T-helper 1 cell (primary cell): Measurements from ENCODE around the gene OCA2.

Source experiments
- DNase-seq, 5 donors: peaks; one replicate each; pipeline ENCODE4 v3.0.0-alpha.2; 2012 to 2020

The OCA2 gene

DNA sequence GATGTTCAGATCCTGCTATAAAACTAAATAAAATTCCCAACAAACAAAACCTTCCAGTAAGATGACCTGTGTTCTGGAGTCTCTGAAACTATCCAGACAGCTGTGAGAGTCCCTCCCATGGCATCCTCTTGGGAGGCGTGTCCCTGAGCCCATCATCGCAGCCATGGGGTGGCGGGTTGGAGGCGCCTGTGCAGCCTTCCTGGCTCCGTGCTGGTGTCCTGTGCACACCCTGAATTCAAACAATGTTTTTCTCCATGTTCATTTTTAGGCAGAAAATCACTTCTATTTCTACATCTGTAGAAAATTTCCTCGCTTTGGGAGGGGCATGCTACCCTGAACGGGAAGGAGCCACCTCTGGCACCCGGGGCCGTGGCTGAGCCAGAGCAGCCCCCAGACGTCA is 19.4 kb upstream of the OCA2 start:
- no peak for DNase-seq

DNA sequence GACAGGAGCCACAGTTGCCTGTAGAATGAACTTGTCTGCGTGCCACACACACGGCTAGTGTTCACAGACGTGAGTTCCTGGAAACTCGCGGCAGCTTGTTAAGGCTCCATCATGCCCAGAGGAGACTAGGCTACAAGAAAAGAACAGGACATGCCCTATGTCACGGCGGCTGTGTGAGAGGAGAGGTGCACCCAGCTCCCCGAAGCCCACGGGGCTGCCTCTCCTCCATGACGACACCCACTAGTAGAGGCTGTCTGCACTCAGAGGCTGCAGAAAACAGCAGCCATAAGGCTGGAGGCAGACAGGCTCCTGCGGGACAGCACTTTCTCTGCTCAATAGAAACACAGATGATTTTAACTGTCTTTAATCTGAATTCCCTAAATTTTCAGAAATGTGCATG is 19.0 kb upstream of the OCA2 start:
- DNase-seq: no peak

DNA sequence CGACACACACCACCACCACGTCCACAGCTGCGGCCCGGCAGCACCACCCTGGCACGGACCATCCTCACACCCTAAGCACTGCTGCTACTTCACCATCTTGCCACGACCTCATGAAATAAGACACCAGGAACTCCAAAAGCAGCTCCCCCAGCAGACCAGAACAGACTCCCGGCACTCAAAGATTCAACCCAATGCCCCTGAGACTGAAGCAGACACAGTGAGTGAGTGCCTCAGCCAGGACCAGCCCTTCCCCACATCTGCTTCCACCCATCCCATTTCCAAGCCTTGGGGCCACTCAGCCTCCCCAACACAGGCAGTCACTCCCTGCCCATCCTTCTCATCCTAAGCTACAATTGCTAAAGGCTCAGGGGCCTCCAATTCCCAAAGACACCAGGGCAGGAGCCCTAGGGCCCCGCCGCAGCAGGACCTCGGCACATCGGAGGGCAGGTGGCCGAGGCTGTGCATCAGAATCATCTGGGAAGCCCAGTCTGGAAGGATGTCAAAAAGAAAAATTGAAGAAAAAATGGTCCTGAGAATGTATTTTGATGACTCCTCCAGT is 18.4 kb upstream of the OCA2 start:
- DNase-seq: no peak

DNA sequence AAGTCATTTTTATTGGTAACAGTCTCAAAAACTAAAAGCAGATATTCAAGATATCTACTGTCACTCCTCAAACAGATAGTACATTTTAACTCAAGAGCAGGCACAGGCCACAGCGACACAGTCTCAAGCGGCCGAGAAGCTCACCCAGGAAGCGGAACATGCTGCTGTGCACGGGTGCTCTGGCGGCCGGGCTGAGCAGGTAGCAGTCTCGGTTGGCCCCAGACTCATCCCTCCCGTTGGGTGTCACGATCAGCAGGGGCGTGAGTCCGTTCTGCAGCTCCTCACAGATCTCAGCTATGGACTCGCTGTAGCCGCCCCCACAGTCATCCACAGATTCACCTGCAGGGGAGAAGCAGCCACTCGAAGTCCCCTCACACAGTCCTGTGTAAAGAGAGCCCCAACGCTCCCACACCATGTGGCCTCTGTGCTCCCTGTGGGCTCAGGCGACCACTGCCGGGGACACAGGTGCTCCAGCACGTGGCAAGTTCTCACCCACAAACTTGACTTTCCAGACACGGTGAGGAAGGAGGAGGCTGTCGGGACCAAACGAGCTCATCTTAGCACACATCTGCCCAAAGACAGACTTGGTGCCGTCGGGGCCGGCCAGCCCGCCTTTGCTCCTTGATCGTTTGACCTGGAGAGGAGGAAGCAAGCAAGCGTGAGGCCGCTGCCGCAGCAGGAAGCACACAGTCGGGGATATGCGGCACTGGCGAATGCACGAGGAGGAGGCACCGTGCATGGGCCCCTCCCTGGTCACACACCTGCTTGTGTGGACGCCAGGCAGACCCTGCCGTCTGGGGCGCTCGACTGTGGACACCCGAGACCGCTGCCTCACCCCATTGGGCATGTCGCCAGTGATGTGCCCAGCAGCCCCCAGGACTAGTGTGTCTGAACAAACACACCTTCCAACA is 17.7 kb upstream of the OCA2 start:
- no peak for DNase-seq

DNA sequence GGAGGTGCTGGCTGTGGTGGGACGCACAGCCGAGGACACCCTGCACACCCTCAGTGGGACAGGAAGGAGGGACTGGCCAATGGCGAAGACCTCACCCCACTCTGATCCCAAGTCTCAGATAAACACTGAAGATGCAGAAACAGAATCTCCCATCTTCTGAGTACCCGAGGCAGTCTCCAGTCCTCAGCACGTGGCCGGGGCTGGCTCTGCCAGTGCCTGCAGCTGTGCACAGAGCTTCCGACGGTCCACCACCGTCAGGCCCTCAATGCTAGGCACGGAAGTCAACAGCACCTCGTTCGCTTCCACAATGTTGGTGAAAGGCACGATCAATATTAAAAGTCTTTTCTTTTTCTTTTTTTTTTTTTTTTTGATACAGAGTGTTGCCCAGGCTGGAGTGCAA is 16.8 kb upstream of the OCA2 start:
- DNase-seq: no peak

DNA sequence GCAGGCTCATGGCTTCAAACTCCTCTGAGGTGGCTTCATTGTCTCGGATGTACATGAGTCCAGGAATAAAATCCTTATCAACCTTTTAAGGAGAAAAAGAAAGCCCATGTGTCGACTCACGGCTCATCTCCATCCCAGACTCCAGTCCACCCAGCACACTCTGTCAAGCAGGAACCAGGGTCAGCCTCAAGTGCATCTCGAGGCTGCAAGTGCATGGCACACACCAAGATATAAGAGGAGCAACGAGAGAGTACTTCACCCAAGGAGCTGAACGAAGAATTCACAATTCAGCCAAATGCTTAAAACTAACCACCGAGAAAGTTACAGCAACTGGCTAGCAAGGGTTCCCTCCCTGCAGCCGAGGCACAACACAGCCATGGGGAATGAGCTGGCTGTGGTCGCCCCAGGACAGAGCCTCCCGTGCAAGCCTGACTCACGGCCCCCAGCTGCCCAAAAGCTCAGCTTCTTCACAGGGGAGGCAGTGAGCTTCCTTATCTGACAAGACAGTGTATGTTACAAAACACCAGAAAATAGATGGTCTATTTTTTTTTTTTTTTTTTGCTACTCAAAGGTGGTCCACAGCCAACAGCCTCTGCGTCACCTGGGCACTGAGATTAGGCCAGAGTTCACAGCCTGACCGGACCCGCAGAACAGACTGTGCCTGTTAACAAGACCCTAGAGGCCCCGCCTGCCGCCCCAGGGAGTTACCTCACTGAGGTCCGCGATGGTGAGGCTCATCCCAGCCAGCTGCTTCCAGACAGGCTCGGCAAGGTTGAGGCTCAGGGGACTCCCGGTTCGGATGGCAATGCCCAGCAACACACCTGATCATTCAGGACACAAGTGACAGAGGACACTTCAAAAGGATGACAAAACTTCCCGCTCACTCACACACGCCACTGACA is 15.9 kb upstream of the OCA2 start:
- no peak for DNase-seq

DNA sequence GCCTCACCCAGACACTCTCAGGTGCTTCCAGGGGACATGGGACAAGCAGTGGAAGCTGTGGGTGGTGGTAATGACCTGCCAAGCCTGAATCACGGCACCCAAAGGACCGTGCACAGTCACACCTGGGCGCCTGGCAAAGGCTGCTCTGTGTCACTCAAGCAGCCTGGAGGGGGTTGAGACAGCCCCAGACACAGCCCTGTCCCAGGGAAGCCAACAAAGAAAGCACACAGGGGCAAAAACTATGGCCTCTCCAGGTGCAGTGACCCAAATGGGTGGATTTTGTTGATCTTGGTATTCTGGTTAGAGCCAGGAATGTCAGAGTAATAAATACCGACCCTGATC is 15.0 kb upstream of the OCA2 start:
- DNase-seq: no peak

DNA sequence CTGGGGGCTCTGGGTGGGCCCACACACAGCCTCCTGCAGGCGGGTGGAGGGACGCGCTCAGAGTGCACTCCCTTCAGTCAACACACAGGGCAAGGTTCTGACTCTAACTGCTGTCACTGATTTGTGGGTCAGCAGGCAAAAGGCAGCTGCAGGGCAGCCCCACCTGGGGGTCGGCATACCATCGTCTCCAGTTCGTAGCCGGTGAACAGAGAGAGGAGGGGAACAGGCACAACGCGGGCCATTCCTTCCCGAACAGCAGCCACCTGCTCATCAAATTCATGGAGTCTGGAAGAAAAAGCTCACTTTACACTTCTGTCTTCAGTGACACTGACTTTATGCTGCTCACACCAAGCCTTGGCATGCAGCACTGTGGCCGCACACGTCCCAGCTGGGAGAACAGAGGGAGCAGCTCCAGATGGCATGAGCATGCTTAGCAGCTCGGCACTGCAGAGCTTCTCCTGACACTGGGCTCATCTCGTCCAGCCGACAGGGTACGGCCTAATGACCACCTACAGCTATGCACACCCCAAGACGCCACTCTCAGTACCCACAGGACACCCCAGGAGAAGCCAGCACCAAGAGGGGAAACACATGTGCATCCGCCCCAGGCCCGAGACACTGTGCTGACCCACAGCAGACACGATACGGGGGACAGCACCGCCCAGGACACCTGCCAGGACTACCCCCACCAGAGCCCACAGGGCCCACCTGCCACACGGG is 14.4 kb upstream of the OCA2 start:
- DNase-seq: no peak

DNA sequence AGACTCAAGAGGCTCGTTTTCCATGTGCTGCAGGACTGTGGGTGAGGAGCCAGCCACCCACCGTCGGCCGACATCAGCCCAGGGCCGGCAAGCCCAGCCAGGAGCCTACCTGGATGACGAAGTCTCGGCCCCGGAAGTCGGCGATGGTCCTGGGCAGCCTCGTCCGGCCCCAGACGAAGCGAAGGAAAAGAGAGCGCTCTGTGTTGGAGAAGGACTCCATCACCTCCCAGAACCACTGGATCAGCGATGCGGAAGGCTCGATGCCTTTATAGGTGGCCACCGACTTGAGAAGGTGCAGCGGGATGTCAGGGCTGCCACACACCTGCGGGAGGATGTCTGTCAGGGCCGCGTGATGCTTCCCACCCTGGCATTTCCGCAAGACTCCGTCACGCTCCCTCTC is 13.8 kb upstream of the OCA2 start:
- no peak for DNase-seq

DNA sequence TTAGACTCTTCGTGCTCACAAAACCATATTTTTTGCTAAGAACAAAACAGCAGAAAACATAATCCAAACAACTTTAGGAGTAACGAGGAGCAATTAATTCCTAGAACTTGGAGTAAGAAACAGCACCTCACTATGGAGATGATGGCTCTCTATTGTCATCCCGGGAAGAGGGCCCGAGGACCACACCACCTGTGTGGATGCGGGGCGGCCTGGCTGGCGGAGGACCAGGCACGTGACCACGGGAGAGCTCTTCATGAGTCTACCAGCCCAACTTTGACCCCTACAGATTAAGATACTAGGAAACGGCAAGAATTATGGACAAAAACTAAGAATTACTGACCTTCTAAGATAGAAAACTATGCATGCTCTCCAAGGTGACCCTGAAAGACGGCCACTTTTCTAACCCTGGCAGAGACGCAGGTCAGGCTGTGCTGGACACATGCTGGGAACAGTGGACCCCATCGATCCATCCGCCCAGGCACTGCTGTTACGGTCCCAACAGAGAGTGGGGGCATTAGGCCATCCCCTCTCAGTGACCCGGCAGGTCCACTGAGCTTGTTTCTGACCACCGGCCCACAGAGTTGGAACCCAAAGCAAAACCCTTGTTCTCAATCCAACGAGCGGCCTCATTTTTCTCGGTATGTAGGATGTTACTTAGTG is 13.1 kb upstream of the OCA2 start:
- DNase-seq: no peak

DNA sequence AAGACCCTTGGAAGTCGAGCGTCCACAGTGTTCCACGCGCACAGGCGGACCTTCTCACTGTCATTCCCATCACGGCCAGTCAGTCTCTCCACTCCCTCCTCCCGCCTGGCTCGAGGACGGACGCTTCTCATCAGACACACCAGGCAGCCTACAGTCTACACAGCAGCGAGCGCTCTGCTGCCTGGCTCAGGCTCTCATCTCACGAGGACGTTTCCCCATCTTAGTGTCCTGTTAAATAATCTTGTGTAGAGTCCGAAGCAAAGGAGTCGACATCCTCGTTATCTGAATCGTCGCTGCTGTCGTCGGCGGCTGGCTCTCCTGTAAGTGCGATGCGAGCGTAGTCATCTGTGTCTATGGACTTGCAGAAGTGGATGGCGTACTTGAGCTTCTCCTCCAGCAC is 12.4 kb upstream of the OCA2 start:
- DNase-seq: no peak

DNA sequence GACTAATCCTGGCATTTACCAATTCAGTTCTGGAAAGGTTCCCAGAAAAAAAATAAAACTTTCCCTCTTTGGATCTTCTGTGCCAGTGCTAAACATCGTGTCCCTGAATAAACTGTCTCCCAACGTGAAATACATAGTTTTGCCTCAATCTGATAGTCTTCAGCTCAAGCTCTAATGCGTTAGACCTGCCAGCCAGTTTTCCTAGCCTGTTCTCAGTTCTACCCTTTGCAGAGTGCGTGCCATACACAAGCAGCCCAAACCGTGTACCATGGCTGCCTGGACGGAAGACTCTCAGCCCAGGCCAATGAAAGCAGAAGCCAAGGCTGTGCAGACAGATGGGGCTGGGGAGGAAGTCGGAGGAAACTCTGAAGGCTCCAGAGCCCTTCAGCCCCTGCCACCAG is 11.4 kb upstream of the OCA2 start:
- DNase-seq: no peak

DNA sequence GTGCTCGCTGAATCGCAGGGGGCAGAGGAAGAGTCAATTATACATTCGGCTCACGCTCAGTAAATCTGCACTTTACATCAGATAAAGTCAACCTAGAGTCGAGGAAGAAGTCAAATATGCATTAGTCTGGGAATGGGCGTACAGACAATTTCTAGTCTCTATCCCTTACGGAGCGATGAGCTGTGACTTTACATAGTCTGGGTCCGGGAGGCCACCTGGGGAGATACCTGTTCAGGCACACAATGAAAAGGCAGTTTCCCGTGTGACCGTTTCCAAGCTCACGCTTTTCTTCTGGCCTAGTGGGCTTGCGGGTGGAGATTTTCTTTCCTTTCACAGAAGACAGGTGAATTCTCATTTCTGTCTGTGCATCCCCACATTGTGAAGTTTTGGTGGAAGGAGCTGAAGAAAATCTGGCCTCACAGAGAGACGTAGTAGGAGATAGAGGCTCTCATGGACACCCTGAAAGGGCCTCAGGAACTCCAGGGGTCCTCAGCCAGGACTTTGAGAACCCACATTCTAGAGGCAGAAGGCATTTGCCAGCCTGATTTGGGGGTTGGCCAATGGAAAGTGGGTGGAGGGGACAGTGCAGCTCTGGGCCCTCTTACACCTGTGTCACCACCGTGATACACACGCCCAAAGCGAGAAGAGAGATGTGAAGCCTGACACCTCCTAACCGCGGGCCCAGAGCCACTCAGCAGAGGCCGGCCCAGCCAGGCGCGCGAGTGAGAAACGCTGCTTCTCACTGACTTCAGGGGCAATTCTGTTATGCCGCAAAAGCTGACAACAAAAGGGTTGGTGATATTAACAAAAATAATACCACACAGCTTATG is 10.7 kb upstream of the OCA2 start:
- DNase-seq: no peak

DNA sequence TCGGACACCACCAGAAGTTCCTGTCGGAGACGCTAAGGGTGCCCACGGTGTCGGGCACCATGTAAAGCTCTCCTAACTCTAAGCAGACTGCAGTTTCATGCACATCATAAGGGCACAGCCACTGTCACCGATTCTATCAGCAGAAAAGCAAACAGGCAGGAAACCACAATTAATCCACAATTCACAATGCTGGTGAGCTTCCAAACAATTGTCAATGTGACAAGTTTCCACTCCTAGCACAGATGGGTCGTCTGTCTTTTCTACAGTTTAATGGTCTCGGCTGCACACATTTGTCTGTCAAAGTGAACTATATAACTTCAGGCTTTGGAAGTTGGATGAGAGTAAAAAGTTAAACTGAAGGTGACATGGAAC is 8.8 kb upstream of the OCA2 start:
- peak in 1 of 5 donors; percentile 16 for DNase-seq

DNA sequence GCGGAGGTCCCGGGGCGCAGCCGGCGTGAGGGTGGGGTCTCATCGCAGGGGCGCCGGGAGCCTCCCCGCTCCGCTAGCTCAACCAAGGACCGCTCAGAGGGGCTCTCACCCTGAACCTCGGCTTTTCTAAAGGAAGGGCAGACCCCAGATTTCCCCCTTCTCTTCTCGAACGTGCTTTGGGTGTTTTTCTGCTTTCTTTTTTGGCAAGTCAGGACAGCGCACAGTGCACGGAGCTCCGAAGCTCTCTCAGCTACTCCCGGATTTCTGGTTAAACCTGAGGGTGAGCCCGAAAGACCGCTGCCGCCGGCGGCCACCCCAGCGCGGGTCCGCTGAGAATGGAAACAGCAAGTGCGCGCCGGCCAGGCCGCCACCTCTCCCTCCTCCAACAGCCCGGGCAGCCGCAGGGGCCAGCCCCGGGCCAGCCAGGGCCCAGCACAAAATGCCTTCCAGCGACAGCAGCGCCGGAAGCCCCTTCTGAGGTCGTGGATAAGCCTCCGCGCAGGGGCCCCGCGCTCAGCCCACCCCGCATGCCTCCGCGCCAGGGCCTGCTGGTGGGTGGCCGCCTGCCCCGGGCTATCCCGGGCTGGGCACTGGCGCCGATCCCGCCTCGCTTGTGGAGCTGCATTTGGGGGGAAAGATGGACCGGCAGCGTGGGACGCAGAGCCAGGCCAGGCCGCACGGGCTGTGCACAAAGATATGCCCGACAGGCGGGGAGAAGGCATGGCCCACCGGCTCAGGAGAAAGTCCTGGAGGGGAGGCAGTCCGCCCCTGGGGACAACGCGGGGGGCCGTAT is 8.2 kb upstream of the OCA2 start:
- DNase-seq: peak in 1 of 5 donors; percentile 21

DNA sequence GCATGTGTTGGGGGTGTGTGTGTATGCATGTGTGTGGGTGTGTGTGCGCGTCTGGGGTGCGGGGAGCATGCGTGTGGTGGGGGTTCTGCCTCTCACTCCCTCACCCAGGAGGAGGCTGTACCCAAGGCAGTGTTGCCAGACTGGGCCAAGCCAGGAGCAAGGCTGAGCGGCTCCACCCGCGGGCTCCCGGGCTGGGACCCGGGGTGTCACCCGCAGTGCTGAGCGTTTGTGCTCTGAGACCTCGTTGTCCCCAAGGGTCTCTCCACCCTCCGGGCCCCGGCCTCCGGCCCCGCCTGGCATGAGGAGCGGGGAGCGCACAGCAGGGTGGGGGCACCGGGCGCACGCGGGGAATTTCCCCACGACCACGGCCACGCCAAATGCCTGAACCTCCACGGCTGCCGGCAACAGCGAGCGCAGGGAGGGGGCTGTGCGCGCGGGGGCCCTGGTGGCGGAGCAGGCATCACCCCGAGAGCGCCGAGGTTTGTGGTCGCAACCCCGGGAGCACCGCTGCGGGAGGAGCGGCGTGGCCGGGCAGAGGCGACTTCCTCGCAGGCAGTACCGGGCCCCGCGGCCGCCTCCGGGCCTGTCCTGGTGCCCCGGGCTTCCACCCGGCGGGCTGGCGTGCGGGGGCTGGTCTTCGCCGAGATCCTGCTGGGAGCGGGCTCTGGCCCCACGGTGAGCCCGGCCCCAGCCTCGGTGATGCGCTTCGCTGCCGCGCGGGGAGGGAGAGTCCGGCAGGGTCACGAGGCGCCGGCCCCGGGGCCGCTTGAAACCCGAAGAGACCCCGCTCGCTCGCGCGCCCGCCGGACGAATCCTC is 7.4 kb upstream of the OCA2 start:
- peak in 1 of 5 donors; percentile 11 for DNase-seq

DNA sequence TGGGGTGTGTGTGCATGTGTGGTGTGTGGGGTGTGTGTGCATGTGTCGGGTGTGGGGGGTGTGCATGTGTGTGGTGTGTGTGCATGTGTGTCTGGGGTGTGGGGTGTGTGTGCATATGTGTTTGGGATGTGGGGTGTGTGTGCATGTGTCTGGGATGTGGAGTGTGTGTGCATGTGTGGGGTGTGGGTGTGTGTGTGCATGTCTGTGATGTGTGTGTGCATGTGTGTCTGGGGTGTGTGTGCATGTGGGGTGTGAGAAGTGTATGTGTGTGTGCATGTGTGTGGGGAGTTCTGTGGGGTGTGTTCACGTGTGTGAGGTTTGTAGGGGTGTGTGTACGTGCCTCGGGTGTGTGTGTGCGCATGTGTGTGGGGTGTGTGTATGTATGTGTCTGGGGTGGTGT is 6.7 kb upstream of the OCA2 start:
- DNase-seq: no peak

DNA sequence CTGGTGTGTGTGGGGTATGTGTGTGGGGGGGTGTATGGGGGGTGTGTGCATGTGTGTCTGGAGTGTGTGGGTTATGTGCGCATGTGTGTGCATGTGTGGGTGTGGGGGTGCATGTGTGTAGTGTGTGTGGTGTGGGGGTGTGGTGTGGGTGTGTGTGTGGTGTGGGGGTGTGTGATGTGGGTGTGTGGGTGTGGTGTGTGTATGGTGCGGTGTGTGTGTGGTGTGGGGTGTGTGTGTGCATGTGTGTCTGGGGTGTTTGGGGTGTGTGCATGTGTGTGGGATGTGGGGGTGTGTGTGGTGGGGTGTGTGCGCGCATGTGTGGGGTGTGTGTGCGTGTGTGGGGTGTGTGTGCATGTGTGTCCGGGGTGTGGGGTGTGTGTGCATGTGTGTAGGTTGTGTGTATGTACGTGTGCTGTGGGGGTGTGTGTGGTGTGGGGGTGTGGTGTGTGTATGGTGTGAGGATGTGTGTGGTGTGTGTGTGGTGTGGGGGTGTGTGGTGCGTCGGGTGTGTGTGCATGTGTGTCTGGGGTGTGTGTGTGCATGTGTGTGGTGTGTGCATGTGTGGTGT is 6.2 kb upstream of the OCA2 start:
- no peak for DNase-seq

DNA sequence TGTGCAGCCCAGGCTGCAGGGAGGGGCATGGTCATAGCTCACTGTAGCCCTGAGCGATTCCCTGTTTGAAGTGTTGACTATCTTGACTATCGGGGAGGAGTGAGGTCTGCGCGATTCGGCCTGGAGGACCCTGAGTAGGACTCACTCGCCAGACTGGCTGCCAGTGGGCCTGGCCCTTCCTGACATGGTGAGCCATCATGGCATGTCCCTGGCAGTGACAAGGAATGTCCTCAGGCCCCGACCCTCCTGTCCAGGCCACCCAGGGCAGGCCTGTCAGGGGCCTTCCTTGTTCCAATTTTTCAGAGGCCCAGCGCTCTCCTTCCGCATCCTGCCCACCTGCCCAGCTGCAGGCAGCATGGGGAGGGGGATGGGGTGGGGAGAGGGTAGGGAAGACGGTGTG is 5.2 kb upstream of the OCA2 start:
- DNase-seq: no peak
